HG02943 (cell line): ENCODE data around the gene BEND5.

Experiments used
- ATAC-seq: cut with Tn5 transposase; IDR thresholded peaks from one replicate; pipeline ENCODE4 v1.9.1; 2021; ENCODE audit warnings: mild to moderate bottlenecking, low read depth, moderate library complexity; ENCODE audit not compliant: unreplicated experiment

The BEND5 gene

GRCh38 chr1:48686159-48686558, 90.5 kb downstream of the BEND5 start:
- ATAC-seq, result no peak

- no peak for ATAC-seq
These were observed 92.3 kb downstream of the BEND5 start for GRCh38 chr1:48684381-48684780.

GRCh38 chr1:48683839-48684238, 92.9 kb downstream of the BEND5 start:
- ATAC-seq, result no peak

- ATAC-seq, result no peak
These were observed 95.0 kb downstream of the BEND5 start for GRCh38 chr1:48681476-48682305.

GRCh38 chr1:48680411-48681035, 96.2 kb downstream of the BEND5 start:
- no peak for ATAC-seq

- no peak for ATAC-seq
These were observed 96.8 kb downstream of the BEND5 start for GRCh38 chr1:48679859-48680258.

GRCh38 chr1:48678710-48679505, 97.8 kb downstream of the BEND5 start:
- peak; percentile 46 for ATAC-seq
